Right lobe of liver (tissue), 6 donors: ENCODE measurements around the gene RHEB. TPM values are rescaled to one million over a fixed set of nuclear protein-coding genes. Genes with fewer than 3 reads are reported as not detected.

ENCODE experiments used
- ATAC-seq, 4 donors: fragments of 200-7000 bp; cut with Tn5 transposase; one replicate each; pipeline ENCODE4 v1.9.1; 2020; ENCODE audit warnings: mild to moderate bottlenecking in 4 of 4, moderate library complexity in 4 of 4
- DNase-seq, 3 donors: peaks; one replicate each; pipeline ENCODE4 v3.0.0-alpha.2; 2020
- H3K27ac ChIP-seq, 3 donors: fragments of 200-600 bp; one replicate each; pipeline ENCODE4 v1.8.0; 2022
- H3K27me3 ChIP-seq, 2 donors: fragments of 200-600 bp; one replicate each; pipeline ENCODE4 v1.8.0; 2022
- H3K36me3 ChIP-seq, 4 donors: fragments of 200-600 bp; sonication (generic) in 1 of 4; one replicate each; pipeline versions ENCODE4 v1.5.1 to v1.8.0; 2017 to 2022; ENCODE audit warnings: control low read depth in 1 of 4
- H3K4me1 ChIP-seq, 4 donors: fragments of 200-600 bp; sonication (generic) in 1 of 4; one replicate each; pipeline versions ENCODE4 v1.5.1 to v1.8.0; 2017 to 2022; ENCODE audit warnings: control low read depth in 1 of 4
- H3K4me3 ChIP-seq, 3 donors: fragments of 200-600 bp; one replicate each; pipeline ENCODE4 v1.8.0; 2022
- H3K9me3 ChIP-seq, 4 donors: fragments of 200-600 bp; sonication (generic) in 1 of 4; one replicate each; pipeline versions ENCODE4 v1.5.1 to v1.8.0; 2017 to 2022; ENCODE audit warnings: control low read depth in 1 of 4
- POLR2A ChIP-seq: fragments of 450-650 bp; IDR thresholded peaks from one replicate; pipeline ENCODE4 v1.6.1; 2017; ENCODE audit warnings: antibody characterized with exemption, mild to moderate bottlenecking
- WGBS: methylation state at CpG from one replicate; pipeline ENCODE4 v1.1.6; 2018; ENCODE audit warnings: low coverage, low lambda C conversion rate; ENCODE audit not compliant: insufficient coverage; ENCODE audit errors: missing lambda C conversion rate; 5-methylcytosine and 5-hydroxymethylcytosine counted together
- intact Hi-C, 2 donors: fragments of 100-400 bp; cut with DNase I; formaldehyde crosslinking; loops; one replicate each; pipeline versions ENCODE4 v1.11.2 to v1.14.1; 2022
- total RNA-seq, 6 experiments: library from RNA; depleted of rRNA in 2 of 6; stranded (reverse); fragments of >200 nt in 2 of 6; fragmentation: NEBNext Ultra II Directional in 3 of 6; extraction: Animal tissue kit (Norgen Biotek cat#: 25700) in 3 of 6; gene quantifications; one replicate each; pipeline versions ENCODE4 v1.1.0 to v1.2.4, GENCODE V29; 2016 to 2023
- TF ChIP-seq, protein P1 (sequence below), 4 donors: fragments of 200-600 bp in 3 of 4; fragments of 450-650 bp in 1 of 4; IDR thresholded peaks; one replicate each; pipeline versions ENCODE4 v1.5.1 to v1.8.0; 2016 to 2022; ENCODE audit warnings: antibody characterized with exemption in 4 of 4, mild to moderate bottlenecking in 2 of 4
- donor health status: DM: no; HTN: yes; CAD: no.
- donor health status: DM: no; HTN: no; CAD: no.
- donor health status: DM: no; HTN: no; CAD: no.
- donor health status: DM: no; HTN: yes; CAD: no.
- donor health status: DM: no; HTN: yes; CAD: no.

RHEB gene
- total RNA-seq, 6 experiments from 2014 or later: 33.4 to 55.3 (median 49.7) TPM

DNA sequence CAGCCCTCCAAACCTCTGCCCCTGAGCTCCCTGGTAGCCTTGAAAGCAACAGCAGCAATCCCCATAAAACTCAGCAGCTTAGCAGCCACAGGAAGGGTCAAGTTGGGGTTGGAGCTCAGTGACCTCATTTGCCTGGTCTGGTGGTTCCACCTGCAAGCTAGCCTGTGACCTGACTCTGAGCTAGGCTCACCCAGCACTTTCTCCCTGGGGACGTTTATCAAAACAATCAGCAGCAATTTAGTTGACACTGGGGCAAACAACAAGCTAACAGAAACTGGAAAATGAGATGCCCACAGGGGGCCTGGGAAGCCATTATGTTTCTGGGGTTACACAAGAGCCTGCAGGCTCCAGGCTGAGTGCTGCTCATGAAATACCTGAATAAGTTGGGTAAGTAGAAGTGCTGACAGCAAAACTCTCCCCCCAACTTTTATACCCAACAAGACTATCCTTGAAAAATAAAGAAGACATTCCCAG is 57.4 kb downstream of the RHEB start:
- H3K27me3 ChIP-seq: no peaks in the 10 kb centered on the region
- intact Hi-C loops: no loop called here
- DNase-seq (no peak), ATAC-seq (no peak)
- 57% methylated on average over 1 of the region's 1 CpG for WGBS
- no peak overlapping the region for H3K27ac ChIP-seq
- H3K4me3 ChIP-seq: no peak overlapping the region
- no peak for TF ChIP-seq POLR2A
- TF ChIP-seq, protein P1, sequence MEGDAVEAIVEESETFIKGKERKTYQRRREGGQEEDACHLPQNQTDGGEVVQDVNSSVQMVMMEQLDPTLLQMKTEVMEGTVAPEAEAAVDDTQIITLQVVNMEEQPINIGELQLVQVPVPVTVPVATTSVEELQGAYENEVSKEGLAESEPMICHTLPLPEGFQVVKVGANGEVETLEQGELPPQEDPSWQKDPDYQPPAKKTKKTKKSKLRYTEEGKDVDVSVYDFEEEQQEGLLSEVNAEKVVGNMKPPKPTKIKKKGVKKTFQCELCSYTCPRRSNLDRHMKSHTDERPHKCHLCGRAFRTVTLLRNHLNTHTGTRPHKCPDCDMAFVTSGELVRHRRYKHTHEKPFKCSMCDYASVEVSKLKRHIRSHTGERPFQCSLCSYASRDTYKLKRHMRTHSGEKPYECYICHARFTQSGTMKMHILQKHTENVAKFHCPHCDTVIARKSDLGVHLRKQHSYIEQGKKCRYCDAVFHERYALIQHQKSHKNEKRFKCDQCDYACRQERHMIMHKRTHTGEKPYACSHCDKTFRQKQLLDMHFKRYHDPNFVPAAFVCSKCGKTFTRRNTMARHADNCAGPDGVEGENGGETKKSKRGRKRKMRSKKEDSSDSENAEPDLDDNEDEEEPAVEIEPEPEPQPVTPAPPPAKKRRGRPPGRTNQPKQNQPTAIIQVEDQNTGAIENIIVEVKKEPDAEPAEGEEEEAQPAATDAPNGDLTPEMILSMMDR (IDR thresholded peaks at IDR 0.05): no peak
- H3K36me3 ChIP-seq: peaks cover 0 to 22% (median 5%) of the 10 kb centered on the region in 4 donors
- peaks cover 0 to 13% (median 3%) of the 10 kb centered on the region in 4 donors for H3K4me1 ChIP-seq
- H3K9me3 ChIP-seq: no peaks in the 10 kb centered on the region

DNA sequence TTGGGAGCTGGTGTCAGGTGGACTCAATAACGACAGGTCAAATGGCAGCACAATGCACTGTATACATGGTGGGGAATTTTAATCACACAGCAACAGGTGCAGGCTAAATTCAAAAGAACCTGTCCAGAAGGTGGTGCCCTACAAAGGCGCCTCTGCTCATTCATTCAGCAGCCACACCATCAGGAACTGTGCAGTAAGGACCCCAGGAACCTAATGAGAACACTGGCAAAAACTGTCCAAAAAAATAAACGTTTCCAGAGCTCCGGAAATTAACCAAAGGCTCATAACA is 57.8 kb downstream of the RHEB start:
- ATAC-seq: peak in 2 of 4 donors; percentile 6 to 13
- H3K27ac ChIP-seq: no peak overlapping the region
- 72% methylated on average over 3 of the region's 4 CpGs for WGBS

DNA sequence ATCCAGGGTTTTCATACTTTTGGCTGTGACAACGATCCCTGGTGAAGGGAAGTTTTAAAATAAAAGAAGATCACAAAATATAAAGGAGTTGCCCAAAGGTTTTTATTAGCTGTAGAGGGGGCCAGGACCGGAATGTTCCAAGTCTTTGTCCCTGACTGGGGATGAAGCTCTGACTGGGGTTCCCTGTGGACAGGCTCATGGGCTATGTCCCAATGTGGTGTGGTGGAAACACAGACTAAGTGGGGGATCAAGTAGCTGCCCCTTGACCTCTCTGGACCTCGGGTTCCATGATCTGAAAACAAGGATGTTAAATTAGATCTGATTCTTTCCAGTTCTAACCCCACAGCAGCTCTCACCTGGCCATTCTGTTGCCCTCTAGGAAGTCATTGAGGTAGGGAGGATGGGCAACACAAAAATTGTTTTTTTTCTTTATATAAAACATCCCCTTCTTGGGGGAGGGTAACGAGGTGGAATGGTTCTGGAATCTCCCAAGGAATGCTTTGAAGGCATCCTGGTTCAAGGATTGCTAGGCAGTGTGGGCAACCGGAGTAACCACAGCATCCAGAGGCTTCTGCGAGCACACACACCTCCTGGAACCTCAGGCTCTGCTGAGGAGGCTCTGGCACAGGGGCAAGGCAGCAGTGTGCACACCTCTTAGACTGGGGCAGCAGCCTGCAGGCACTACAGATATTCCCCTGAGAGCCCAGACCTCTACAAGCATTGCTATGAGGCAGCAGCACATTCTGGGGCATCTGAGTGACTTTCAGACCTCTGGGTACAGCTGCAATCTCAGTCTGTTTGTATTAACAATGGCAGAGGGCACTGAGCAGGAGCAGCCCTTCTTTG is 58.4 kb downstream of the RHEB start:
- H3K4me3 ChIP-seq: no peak overlapping the region
- no peaks in the 10 kb centered on the region for H3K27me3 ChIP-seq
- DNase-seq (no peak), ATAC-seq (peak in 1 of 4 donors; percentile 2)
- peaks cover 0 to 14% (median 5%) of the 10 kb centered on the region in 4 donors for H3K36me3 ChIP-seq
- intact Hi-C loops: no loop called here
- no peak for TF ChIP-seq POLR2A
- TF ChIP-seq, protein P1 (IDR thresholded peaks at IDR 0.05): no peak
- no peaks in the 10 kb centered on the region for H3K9me3 ChIP-seq
- WGBS: 90% methylated on average over 3 of the region's 6 CpGs
- H3K27ac ChIP-seq: peak overlapping the region in 1 of 3 donors; percentile 45
- peaks cover 0 to 13% (median 3%) of the 10 kb centered on the region in 4 donors for H3K4me1 ChIP-seq

More for the DNA sequence above, 57.8 kb downstream of the RHEB start:
- DNase-seq: no peak
- TF ChIP-seq POLR2A: no peak
- TF ChIP-seq, protein P1 (IDR thresholded peaks at IDR 0.05): peak in 1 of 4 donors; percentile 5
- Histone ChIP-seq H3K36me3 (peaks cover 0 to 18% (median 5%) of the 10 kb centered on the region in 4 donors), H3K4me3 (no peak overlapping the region), H3K4me1 (peaks cover 0 to 13% (median 3%) of the 10 kb centered on the region in 4 donors), H3K27me3 (no peaks in the 10 kb centered on the region), H3K9me3 (no peaks in the 10 kb centered on the region)
- intact Hi-C loops: no loop called here

DNA sequence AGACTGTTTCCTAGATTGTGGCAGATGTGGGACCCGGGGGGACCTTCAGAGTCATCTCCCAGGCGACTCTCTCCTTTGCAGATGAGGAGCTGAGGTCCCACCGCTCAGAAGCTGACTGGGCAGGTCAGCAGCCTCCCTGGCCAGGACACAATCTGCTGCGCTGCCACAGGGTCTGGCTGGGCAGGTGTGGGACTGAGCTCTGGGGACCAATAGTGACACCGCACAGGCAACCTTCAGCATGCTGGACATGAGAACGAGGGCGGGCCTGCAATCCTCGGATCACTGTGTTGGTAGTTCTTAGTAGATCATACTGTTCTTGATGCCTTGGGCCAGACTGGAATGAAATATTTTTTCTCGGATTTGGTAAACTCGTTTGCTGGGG is 59.2 kb downstream of the RHEB start:
- peaks cover 0 to 5% (median 2%) of the 10 kb centered on the region in 4 donors for H3K36me3 ChIP-seq
- ATAC-seq: peak; percentile 3 to 27 (median 6)
- no peak overlapping the region for H3K4me3 ChIP-seq
- 84% methylated on average over 7 of the region's 10 CpGs for WGBS
- TF ChIP-seq POLR2A: no peak
- TF ChIP-seq, protein P1 (IDR thresholded peaks at IDR 0.05): no peak
- no peaks in the 10 kb centered on the region for H3K27me3 ChIP-seq
- H3K27ac ChIP-seq: peak overlapping the region; percentile 28 to 67 (median 45)
- no peak for DNase-seq
- no peaks in the 10 kb centered on the region for H3K9me3 ChIP-seq
- intact Hi-C loops: no loop called here
- H3K4me1 ChIP-seq: peaks cover 0 to 13% (median 3%) of the 10 kb centered on the region in 4 donors
